HG03066 (cell line): Measurements from ENCODE around the gene NHLRC4.

Experiments
- ATAC-seq: cut with Tn5 transposase; IDR thresholded peaks from one replicate; pipeline ENCODE4 v1.9.1; 2021; ENCODE audit warnings: low read depth; ENCODE audit not compliant: unreplicated experiment

The NHLRC4 gene

DNA sequence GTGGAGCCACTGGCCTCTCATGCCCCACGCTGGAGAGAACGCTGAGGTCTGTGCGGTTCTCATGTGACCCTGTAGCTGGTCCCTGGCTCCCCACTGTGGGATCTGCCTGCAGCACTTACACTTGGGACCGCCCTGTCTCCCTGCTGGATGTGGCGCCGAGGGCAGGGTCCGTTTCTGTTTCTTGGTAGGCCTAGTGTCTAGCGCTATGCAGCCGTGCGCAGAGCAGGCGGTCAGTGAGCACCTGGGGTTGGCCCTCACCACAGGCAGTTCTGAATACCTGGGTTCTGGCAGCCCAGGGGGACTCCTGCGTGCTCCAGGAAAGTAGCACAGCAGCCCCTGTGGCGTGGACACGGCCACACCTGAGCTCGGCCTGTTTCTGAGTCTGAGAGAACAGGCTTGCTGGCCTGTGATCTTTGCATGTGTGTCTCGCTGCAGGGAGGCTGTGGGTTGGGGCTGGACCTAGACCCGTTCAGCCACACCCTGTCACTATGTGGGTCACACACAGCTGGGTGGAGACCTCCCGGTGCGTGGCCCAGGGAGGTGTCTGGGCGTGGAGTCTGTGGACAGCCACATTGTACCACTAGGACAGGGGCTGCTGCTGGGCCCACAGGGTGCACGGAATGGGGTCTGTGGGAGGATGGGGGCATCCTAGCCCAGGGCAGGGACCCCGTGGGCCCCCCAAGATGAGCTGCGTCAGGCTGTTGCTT lies 36.5 kb upstream of the NHLRC4 start:
- ATAC-seq = no peak

DNA sequence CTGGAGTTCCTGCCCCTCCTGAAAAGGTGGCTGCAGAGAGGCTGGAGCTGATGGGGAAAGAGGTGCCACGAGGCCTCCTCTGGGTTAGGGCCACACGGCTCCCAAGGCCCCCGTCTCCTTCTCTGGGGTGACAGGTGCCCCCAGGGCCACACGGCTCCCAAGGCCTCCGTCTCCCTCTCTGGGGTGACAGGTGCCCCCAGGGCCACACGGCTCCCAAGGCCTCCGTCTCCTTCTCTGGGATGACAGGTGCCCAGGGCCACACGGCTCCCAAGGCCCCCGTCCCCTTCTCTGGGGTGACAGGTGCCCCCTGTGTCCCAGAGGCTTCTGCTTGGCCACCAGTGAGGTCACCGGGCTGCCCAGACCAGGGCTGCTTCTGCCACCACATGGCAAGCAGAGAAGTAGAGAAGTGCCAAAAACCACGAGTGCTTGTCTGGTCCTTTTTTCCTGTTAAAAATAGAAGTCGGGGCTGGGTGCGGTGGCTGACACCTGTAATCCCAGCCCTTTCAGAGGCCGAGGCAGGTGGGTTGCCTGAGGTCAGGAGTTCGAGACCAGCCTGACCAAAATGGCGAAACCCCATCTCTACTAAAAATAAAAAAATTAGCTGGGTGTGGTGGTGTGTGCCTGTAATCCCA lies 35.2 kb upstream of the NHLRC4 start:
- ATAC-seq = no peak

DNA sequence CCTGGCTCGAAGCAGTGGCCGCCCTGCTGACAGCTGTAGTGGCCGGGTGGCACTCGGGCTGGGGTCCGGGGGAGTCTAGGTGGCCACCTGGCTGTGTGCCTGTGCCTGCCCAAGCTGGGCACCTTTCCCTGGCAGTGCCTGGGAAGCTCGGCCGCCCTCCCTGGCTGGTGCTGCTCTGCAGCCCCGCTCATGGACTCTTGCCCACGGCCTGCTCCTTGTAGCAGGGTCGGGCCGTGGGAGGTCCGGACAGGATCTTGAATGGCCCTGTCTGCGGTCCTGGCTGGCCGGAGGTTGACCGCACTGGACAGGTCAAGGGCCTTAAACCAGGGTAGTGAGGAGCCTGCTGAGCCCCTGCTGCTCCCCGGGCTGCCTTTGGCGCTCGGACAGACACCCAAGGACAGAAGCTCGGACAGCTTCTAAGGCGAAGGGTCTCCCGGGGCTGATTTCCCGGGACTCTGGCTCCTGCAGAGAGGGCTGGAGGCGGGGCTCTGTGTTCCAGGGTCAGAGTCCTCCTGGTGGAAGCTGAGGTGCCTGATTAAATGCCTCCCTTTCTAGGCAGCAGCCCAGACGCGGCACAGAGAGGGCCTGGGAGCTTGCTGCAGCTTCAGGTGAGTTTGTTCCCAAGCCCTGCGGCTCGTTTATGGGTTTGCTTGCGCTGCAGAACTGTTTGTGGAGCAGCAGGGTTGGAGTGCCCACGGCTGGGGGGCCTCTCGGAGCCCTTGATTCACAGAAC lies 33.2 kb upstream of the NHLRC4 start:
- ATAC-seq = no peak

DNA sequence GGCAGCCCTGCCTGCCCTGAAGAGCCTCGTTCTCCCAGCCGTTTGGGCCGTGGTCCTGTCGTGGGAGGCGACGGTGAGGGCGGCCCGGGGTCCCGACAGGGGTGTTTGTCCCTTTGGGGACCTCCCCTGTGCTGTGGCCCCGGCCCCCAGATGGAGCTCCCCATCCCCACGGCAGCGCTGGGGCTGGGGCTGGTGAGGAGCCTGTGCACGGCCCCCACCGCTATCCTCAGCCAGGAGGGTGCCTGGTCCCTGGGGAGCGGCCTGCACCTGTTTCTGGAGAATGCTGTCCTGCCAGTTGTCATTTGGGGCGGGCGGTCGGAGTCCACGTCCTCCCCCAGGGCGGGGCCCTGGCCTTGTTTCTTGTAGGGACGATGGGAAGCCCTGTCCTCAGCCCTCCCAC lies 32.7 kb upstream of the NHLRC4 start:
- no peak for ATAC-seq

DNA sequence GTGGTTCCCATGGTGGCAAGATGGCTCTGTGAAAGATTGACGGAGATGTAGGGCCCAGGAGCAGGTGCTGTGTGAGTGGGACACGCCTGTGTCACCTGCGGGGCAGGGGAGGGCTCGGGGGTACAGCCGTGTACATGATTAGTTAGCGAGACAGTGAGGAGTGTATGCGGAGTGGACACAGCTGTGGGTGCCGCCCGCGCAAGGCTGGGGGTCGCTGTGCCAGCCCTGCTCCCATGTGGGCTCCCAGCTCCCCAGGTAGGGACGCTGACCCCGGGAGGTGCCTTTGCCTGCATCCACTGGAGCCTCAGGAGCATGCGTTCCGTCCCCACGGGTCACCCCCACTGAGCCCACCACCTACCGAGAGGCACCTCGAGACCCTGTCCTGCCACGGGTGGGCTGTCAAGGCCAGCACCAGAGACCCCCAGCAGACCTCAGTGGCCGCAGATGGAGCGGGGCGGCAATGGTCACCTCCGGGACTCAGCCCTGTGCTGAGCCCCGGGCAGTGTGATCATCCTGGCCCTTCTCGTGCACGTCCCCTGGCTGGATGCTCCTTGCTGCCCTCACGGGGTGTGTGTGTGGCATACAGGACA lies 31.9 kb upstream of the NHLRC4 start:
- no peak for ATAC-seq

DNA sequence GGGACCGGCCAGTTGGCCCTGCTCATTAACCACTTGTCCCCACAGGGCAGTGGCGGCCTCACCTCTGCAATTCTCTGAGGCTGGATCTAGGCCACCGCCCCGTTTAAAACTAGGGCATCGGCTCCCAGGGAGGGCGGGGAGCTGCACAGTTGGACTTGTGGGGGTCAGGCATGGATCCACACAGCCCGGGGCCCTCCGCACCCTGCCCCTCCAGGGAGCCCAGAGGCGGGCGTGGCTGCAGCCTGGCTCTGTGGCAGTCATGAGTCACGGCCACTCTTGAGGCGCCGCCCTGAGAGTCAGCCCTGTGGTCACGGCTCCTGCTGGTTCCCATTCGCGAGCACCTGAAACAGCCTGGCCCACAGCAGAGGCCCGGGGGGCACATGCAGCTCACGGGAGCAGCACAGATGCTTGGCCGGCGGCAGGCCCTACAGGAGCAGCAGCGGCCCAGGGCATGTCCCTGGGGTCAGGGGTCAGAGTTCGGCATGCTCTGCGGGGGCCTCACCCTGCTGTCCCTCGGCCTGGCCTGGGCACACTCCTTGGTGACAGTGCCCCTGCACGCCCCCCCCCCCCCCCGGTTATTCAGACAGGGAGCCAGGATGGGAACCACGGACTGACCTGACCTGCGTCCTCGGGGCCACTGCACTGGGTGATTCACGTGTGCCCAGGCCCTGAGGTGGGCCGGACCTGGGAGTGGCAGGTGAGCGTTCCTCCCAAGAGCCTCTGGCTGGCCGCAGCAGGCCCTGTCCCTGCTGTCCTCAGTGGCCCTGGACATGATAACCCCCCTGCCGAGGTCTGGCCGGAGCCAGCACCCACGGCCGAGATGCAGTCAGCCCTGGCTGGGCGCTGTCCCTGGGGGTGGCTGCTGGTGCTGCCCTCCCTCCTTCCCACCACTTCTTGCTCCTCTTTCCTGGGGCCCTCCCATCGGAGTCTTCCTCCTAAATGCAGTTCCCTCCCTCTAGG lies 31.1 kb upstream of the NHLRC4 start:
- no peak for ATAC-seq

DNA sequence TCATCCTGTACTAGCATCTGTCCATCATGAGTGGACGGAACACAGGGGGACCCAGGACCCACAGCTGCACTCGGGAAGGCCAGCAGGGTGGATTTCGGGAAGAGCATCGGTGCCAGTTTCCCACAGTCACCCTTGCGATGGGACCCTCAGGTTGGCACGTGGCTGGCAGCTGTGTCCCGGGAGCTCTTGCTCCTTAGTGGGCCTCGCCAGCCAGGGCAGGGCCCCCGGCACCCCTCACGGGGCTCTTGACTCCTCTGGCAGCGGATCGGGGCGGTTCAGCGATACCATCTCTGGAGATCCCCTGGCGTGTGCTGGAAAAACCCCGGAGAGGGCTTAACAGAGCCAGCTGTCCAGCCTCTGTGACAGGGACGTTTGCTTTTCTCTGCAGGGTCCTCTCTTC lies 30.1 kb upstream of the NHLRC4 start:
- no peak for ATAC-seq

DNA sequence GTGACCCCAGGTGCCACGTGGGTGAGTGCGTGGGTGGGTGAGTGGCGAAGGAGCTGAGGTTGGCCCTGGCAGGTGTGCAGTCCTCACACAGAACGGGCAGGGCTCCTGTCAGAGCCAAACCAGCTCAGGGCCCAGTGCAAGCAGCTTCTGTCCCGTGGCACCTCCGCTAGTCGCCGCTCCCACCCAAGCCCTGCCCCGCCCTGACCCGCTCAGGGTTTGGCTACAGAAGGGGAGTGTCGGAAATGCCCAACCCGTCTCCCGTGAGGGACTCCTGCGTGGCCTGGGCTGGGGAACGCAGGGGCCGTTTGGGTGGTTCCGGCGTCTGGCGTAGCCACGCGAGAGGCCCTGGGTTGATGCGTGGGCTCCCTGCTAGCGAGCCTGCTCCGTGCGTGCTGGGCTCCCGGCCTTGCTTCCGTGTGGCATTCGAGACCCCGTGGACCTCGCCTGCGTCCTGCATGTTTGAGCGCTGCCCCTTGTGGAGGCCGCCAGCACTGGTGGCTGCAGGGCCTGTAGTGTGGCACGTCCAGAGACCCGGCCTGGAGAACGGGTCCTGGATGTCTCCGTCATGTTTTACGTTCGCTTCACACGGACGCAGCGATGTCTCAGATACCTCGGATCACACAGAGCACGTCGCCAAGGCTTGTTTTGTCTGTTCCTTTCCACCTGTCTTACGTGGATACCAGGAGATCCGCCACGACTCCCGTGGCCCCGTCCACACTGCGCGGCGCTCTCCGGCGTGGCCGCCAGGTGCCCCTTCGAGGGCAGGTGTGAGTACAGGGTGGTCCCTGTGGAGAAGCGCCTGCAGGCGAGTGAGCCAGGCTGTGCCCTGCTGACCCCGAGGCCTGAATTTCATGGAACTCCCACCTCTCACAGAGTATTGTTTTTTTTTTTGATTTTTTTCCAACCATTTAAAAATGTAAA lies 29.1 kb upstream of the NHLRC4 start:
- no peak for ATAC-seq

DNA sequence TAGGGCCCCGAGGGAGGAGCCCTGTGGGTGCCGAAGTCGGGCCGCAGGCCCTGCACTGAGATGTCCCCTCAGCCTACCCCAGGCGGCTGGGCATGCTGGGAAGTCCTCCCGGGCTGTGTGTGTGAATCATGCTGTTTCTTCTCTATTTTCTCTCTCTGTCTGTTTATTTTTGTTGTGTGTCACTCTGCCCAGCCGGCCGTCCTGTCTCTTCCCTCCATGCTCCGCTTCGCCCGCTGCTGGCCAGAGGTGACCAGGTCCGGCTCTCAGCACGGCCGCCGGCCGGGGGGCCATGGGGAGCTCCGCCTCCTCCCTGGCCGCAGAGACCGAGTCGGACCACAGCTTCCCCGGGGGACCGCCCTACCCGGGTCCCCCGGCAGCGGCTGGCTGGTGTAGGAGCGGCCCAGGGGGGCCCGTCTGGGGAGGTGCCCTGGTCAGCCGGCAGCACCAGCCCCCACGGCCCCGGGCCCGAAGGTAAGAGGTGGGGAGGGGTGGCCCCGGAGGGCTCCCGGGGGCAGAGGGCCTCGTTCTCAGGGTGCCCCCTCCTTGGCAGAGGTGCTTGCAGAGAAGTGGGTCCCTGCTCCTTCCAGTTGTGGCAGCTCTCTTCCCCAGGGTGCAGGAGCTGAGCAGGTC lies 26.8 kb upstream of the NHLRC4 start:
- no peak for ATAC-seq

DNA sequence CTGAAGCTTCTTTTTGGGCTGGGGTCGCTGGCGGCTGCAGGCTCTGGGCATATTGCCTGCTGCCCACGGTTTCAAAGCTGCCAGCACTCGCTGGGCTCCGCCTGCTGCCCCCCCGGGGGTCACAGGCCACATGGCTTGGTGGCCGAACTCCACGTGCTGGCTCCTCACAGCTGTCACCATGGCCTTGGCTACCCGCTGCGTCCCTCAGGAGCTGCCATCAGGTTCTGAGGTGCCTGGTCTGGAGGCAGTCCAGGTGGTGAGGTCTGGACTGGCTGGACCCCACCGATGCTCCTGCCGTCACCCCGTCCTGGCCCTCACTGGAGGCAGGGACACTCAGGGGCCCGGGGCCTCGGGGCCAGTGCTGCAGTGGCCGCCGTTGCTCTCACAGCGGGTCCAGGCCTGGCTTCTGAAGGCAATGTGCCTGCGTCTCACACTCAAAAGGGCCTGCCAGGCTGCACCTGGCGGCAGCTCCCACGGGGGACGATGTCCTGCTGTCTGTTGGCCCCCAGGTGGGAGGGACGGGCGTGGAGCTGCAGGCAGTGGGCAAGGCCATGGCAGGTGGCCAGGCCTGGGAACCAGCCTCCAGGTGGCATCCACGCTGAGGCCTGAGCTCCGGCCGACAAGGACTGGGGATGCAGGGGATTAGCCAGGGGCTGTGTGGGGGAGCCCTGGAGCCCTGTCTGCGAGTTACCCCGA lies 26.0 kb upstream of the NHLRC4 start:
- no peak for ATAC-seq

DNA sequence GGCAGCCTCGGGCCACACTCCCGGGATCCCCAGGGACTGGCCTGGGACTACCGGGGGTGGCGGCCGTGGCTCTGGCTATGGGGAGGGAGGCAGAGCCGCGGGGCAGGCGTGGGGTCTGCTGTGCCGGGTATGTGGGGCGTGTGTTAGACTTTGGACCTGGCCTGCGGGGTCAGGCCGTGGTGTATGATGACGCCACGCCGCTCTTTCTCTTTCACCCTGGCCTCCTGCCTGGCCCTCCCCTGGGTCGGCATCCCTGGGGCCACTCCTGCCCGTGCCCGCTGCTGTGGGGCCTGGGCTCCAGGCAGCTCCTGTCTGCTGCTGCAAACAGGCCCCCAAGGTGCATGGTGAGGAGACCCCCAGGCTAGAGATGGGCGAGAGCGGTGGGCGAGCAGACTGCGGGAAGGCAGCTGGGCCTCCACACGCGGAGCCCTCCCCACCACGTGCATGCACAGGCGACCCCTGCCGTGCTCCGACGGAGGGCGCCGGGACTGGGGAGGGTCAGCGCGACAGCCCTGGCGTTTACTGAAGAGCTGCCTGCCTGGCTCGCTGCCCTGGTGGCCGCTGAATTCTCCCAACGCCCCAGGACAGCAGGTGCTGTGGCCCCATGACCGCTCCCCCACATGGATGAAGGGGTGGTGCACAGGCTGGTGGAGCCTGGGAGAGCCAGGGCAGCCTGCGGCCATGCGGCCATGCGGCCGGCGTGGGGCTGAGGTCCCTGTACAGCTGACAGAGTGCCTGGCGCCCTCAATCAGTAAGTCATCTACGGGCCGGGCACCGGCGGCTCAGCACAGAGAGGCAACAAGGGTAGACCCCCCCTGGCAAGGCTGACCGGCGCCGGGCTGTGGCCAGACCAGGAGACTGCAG lies 23.3 kb upstream of the NHLRC4 start:
- ATAC-seq = no peak

DNA sequence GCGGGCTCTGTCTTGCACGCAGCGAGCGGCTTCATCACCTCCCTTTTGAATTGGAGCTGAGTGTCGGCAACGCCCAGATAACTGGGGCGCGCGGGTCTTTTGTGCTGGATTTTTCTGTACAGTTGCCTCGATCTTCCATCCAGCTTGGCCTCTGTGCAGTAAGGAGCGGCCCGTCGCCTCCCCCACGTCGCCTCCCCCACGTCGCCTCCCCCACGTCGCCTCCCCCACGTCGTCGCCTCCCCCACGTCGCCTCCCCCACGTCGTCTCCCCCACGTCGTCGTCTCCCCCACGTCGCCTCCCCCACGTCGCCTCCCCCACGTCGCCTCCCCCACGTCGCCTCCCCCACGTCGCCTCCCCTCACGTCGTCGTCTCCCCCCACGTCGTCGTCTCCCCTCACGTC lies 22.3 kb upstream of the NHLRC4 start:
- ATAC-seq = no peak

DNA sequence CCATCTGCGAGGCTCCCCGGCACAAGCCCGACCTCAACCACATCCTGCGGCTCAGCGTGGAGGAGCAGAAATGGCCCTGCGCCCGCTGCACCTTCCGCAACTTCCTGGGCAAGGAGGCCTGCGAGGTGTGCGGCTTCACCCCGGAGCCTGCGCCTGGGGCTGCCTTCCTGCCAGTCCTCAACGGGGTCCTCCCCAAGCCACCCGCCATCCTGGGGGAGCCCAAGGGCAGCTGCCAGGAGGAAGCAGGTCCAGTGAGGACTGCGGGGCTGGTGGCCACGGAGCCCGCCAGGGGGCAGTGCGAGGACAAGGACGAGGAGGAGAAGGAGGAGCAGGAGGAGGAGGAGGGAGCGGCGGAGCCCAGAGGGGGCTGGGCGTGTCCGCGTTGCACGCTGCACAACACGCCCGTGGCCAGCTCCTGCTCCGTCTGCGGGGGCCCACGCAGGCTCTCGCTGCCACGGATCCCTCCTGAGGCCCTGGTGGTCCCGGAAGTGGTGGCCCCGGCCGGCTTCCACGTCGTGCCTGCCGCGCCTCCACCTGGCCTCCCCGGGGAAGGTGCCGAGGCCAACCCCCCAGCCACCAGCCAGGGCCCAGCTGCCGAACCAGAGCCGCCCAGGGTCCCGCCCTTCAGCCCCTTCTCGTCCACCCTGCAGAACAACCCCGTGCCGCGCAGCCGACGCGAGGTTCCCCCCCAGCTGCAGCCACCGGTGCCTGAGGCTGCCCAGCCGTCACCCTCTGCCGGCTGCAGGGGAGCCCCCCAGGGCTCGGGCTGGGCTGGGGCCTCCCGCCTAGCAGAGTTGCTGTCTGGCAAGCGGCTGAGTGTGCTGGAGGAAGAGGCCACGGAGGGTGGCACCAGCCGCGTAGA lies 19.7 kb upstream of the NHLRC4 start:
- ATAC-seq = no peak

DNA sequence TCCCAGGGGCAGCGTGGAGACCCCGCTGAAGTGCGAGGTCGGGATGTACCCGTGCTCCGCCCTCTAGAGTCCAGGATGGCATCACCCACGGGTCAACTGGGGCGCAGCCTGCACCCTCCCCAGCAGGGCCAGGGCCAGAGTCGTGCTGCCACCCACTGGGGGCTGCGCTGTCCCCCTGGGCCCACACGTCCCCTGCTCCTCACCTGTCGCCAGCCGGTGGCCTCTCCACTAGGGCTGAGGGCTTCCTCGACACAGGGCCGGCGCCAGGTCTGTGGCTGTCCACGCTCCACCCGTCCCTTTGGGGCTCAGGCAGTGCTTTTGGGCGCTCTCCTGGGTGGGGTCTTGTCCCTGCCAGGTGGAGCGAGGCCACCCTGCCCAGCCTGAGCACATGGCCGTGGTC lies 18.2 kb upstream of the NHLRC4 start:
- no peak for ATAC-seq

DNA sequence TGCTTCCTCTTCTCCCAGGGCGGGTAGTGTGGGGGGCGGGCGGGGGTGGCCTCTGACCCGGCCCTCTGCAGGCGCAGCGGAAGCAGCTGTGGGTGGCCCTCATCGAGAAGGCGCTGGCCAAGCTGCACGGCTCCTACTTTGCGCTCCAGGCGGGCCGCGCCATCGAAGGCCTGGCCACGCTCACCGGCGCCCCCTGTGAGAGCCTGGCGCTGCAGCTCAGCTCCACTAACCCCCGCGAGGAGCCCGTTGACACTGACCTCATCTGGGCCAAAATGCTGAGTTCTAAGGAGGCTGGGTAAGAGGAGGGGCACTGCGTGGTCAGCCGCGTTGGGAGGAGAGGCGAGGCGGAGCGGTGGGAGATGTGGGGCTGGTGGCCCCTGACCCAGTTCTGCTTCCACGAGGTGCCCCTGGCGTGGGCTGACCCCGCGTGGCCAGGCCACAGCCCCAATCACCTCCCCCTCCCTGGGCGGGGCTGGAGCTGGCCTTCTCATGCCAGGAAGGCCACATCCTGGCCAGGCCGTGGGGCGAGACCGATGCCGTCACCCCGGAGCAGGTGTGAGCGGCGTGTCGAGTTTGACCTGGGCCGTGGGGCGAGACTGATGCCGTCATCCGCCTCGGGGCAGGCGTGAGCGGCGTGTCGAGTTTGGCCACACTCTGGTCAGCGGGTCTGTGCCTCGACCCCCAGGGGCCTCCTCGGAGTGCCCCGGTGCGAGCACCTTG lies 17.1 kb upstream of the NHLRC4 start:
- no peak for ATAC-seq

DNA sequence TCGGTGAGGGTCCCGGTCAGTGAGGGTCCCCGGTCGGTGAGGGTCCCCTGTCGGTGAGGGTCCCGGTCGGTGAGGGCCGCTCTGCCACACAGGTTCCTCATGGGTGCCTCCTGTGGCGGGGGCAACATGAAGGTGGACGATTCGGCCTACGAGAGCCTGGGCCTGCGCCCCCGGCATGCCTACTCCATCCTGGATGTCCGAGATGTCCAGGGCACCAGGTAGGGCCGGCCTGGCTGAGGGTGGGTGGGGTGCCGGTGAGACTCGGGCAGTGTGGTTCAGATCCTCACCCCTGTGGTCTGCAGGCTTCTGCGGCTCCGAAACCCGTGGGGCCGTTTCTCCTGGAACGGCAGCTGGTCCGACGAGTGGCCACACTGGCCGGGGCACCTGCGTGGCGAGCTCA lies 15.6 kb upstream of the NHLRC4 start:
- ATAC-seq = no peak
